HG02840 (cell line): ENCODE measurements around the gene ZNF592.
"Not testable (repeated sequence)": the region's sequence is repeated elsewhere in the genome, so short reads cannot be mapped to it uniquely, and the experiment has no call there.

Experiments
- ATAC-seq: cut with Tn5 transposase; IDR thresholded peaks from one replicate; pipeline ENCODE4 v1.9.1; 2021; ENCODE audit warnings: mild to moderate bottlenecking, moderate library complexity, moderate number of reproducible peaks; ENCODE audit not compliant: unreplicated experiment, low FRiP score

The ZNF592 gene

DNA sequence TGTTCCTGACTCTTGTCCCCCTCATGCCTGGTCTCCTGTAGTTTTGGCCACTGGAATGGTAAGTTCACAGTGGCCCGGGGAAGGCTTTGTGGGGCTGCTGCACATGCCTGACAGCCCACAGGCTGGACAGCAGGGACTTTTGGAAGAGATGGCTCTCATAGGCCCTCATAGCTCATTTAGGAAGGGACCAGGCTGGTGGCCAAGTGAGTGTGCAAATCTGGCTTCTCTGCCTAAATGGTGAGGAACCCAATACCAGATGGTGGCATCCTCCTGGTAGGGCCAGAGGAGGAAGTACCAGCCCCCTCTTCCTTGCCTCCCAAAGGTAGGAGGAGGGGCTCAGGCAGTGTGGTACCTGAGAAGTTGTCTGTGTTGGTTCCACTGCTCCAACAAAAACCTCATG is 94.4 kb downstream of the ZNF592 start:
- ATAC-seq, result no peak

DNA sequence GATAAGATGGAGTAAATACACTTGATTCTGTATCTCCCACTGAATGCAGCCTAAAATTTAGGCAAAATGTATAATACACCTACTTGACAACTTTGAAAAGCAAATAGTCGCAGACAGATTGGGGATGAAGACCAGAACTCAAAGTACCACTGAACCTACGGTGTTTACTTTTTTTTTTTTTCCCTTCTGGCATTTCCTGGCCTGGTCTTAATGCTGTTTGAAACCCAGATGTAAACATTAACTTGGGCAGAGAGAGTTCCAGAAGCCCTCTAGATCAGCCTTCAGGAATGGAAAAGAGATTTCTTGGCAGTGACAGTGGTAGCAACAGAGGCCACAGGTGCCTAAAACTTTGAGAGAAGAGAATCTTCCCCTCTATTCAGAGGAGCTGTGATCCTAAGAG is 96.6 kb downstream of the ZNF592 start:
- no peak for ATAC-seq

DNA sequence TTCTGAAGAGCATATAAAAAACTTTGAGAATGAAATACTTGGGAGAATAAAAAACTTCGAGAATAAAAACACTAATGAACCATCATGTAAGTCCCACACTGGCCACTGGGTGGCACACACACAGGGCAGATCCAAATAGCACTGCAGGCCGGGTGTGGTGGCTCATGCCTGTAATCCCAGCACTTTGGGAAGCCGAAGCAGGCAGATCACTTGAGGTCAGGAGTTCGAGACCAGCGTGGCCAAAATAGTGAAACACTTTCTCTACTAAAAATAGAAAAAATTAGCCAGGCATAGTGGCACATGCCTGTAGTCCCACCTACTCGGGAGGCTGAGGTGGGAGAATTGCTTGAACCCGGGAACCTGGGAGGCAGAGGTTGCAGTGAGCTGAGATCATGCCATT is 97.2 kb downstream of the ZNF592 start:
- ATAC-seq, result not testable (repeated sequence)

DNA sequence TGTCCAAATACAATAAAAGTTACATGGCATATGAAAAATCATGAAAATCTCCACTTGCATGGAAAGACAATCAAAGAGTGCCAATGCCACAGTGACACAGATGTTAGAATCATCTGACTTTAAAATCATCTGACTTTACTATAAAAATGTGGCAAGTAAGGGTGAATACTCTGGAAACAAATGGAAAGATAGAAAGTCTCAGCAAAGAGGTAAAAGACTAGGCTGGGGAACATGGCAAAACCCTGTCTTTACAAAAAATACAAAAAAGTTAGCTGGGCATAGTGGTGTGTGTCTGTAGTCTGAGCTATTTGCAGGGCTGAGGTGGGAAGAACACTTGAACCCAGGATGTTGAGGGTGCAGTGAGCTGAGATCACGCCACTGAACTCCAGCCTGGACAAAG is 97.9 kb downstream of the ZNF592 start:
- ATAC-seq, result no peak

- no peak for ATAC-seq
These were observed 99.0 kb downstream of the ZNF592 start for GRCh38 chr15:84847382-84847781.

- no peak for ATAC-seq
These were observed 103.8 kb downstream of the ZNF592 start for GRCh38 chr15:84852212-84852611.

GRCh38 chr15:84855136-84855535 is 106.7 kb downstream of the ZNF592 start:
- ATAC-seq, result no peak

DNA sequence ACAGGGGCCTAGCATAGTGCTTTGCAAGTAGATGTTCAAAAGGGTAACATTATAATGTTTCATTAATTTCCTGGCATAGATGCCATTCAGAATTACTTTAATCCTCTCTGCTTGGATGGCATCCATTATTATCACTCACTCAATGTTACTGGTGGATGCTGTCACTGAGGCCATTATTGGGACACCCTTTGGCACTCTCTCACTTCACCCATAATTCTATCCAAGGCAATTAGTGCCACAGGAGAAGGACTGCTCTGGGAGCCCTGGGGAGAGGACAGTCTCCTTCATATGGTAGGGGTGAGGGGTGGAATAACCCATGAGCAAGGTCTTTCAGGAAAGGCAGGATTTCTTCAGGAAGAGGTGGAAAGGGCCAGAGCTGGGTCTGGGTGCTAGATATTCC is 107.4 kb downstream of the ZNF592 start:
- no peak for ATAC-seq
